Muscle of back (tissue), 11 donors: ENCODE results near the gene KCNIP1. TPM values are rescaled to one million over a fixed set of nuclear protein-coding genes. Genes with fewer than 3 reads are reported as not detected.

Source experiments
- DNase-seq, 3 donors: peaks; one replicate each; pipeline versions ENCODE4 v3.0.0 to v3.0.0-alpha.2; 2013
- polyA plus RNA-seq, 10 donors: library from polyadenylated mRNA; unstranded; fragments of 120-200 nt; gene quantifications; one replicate each; pipeline ENCODE4 v1.2.1, GENCODE V29; 2013; ENCODE audit not compliant: insufficient read length in 10 of 10

The KCNIP1 gene
- polyA plus RNA-seq, 10 donors = 3.3 to 5.9 (median 5.1) TPM

DNA sequence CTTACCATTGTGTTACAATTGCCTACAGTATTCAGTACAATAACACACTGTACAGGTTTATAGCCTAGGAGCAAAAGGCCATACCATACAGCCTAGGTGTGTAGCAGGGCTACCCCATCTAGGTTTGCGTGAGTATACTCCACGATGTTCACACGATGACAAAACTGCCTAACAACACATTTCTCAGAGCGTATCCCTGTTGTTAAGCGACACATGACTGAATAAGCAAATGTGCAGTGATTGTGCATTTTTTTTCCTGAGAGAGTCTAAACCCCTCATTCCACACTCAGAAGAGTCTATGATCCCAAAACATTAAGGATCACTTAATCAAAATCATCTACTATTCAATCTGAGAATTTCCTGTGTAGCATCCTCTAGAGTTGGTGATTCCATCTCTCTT is 211.3 kb downstream of the KCNIP1 start:
- DNase-seq = no peak

- DNase-seq = no peak
Observed at GRCh38 chr5:170716396-170716795, 212.6 kb downstream of the KCNIP1 start.

DNA sequence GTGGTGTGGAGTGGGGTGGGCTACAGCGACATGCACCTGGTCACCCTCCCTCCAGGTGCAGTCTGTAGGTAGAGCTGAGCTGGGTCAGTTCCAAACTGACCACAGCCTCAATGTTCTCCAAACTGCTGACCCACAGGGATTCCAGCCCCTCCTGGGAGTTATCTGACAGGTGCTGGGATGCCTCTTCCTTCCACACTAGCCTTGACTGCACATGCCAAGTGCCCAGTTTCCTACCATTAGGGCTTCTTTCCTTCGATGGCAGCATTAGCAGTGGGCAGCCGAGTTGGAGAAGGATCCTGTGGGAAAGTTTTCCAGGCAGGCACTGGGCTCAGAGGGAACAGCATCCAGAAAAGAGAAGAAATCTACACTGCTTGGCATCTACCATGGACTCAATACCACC is 215.7 kb downstream of the KCNIP1 start:
- no peak for DNase-seq

DNA sequence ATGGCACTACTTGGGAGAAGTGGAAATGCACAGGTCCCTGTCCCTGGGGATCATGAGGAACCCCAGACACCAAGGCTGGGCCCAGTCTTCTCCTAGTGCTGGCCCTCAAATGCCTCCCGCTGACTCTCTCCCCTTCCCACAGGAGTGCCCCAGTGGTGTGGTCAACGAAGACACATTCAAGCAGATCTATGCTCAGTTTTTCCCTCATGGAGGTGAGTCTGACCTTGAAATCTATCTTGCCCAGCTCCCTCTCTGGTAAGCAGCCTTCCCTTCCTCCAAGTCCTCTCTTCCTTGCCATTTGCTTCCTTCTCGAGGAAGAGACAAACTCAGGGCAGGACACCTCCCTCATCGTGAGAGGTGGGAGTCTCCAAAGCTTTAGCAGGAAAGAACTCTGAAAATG is 216.4 kb downstream of the KCNIP1 start:
- no peak for DNase-seq

DNA sequence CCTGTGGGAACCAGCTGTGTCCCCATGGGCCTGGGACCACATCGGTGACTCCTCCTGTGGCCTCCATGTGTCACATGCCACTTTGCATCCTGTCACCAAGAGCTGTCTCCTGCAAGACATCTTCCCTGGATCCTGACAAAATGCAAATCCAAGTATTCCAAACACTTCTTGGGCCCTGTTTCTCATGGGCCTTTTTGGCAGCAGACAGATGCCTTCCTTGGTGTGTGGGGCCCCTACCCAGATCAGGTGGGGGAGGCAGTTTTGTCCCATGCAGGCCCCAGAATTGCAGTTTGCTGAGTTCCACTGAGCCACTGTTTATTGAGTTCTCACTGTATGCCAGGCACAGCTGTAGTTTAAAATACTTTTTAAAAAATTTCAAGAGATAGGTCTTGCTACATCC is 217.2 kb downstream of the KCNIP1 start:
- DNase-seq = no peak

DNA sequence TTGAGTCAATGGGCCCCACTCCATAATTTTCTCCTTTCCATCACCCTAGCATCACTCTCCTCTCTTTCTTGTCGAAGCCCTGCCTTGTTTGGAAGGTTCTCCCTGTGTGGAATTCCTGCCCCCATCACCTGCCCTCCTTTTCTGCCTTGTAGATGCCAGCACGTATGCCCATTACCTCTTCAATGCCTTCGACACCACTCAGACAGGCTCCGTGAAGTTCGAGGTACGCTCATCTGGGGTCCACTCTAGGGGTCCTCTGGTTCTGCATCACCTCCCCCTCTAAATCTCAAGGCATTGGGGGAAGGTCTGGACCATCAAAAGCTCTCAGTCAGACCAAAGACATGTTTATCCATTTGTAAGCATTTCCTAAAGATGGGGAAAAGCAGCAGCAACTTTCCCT is 217.9 kb downstream of the KCNIP1 start:
- DNase-seq = no peak

DNA sequence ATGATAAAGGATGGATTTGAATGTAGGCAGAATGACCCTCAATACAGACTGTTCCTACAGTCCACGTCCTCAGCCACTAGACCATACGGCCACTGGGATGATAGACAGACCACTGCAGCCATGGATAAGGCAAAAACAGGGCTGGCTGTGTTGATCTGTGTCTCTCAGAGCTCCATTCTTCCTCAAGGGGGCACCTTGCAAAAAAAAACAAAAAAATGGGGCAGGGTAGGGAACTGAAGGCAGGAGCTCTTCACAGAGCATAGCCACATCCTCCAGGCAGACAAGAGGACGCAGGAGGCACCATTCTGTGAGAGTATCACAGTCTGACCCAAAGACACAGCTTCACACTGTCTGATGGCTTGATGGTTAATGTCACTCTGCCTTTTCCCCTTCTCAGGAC is 218.5 kb downstream of the KCNIP1 start:
- DNase-seq = no peak

GRCh38 chr5:170731052-170731451 is 227.2 kb downstream of the KCNIP1 start:
- DNase-seq = no peak

DNA sequence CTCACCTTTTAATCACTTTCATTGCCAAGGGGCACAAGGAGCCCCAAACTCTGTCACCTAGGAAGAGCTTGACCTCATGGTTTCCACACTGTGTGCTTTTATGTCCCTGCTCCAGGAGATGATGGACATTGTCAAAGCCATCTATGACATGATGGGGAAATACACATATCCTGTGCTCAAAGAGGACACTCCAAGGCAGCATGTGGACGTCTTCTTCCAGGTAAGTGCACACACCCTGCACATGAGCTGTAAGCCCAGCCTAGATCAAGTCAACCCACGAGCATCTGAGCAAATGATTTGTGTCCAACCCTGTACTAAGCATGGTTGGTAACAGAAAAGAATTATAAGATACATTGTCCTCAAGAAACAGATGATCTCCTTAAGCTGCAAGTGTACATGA is 228.9 kb downstream of the KCNIP1 start:
- DNase-seq = no peak

DNA sequence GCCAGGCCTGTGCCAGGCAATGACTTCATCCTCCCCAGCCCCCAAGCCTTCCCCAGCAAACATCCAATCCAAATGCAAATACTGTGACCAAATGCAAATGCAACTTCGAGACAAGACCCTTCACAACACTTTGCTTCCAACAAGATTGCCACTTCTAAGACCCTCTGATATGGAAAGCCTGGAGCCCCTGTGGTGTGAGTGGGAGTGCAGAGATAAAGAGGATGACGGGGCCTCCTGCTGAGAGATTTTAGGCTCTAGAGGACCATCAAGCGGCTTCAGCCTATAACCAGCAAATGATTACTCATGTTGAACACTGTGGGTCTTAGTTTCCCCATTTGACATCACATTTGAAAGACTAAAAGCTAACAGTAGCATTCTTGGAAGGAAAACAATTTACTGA is 233.1 kb downstream of the KCNIP1 start:
- no peak for DNase-seq

DNA sequence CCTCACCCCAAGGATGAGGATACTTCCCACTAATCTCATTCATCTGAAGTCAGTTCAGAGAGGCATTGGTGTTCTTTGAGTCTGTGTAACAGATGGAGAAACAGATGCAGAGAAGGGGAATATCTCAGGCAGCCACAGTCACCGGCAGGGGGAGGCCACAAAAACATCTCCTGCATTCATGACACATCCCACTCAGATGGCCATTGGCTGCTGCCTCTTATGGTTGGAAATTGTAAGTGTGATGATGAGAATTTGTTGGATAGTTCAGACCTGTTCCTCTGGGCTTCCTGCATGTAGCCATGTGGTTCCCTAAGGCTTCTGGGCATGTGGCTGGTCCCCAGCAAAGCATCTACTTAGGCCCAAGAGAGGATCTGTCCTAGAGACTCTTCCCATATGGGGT is 233.8 kb downstream of the KCNIP1 start:
- no peak for DNase-seq

- DNase-seq = no peak
Observed at GRCh38 chr5:170738840-170739239, 235.0 kb downstream of the KCNIP1 start.

DNA sequence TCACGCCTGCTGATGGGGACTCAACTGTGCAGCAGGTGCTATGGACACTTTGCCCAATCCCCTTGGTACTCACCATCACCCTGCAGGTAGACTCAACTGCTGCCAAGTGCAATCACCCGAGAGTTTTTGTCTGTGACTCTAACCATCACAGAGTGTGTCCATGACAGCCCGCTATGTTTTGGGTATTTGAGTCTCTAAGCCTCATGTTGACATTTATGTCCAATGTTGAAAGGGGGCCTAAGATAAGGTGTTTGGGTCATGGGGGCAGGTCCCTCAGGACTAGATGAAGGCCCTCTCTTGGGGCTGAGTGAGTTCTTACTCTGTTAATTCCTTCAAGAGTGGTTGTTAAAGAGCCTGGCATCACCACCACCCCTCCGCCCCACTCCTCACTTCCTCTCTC is 235.6 kb downstream of the KCNIP1 start:
- no peak for DNase-seq

DNA sequence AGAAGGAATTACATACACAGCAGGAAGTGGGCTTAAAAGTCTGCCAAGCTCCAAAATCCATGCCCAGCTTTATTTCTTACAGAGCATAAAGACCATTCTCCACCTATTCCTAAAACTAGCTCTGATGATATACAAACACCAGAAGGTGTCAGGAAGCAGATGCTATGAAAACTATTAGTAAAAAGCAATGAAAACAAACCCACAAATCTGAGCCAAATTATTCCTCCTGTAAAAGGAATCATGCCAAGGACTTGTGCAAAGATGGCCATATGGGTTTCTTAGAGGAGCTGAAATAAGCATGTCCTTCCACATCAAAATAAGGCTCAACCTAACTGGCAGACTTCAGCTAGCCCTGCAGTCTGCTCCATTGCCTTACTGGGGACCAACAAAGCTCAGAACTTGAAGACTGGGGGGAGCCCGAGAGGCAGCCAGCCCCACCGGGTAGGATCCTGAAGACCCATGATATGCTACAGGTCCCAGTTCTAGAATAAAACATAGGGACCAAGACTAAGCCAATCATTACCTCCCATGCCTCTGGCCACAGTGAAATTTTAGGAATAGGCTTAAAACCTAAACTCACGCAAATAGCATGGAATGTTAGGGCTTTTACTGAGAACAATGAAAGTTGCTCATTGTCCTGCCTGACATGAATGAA is 236.9 kb downstream of the KCNIP1 start:
- no peak for DNase-seq

- no peak for DNase-seq
Observed at GRCh38 chr5:170741801-170742200, 238.0 kb downstream of the KCNIP1 start.

DNA sequence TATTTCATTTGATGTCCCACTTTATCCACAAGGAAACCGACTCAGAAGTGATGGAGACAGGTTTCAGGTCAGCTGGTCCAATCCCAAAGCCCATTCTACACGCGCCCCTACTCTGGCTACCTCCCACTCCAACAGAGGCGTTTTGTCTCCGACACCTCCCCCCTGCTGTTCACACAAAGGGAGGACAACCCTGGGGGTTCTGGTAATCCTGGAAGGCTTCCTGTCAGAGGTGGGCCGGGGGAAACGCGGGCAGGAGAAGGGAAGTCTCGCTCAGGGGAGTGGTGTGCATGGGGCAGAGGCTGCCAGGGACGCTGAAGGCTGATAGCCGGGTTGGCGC is 240.0 kb downstream of the KCNIP1 start:
- DNase-seq = no peak

GRCh38 chr5:170745481-170746071 is 241.8 kb downstream of the KCNIP1 start:
- peak in 1 of 3 donors; percentile 53 for DNase-seq

DNA sequence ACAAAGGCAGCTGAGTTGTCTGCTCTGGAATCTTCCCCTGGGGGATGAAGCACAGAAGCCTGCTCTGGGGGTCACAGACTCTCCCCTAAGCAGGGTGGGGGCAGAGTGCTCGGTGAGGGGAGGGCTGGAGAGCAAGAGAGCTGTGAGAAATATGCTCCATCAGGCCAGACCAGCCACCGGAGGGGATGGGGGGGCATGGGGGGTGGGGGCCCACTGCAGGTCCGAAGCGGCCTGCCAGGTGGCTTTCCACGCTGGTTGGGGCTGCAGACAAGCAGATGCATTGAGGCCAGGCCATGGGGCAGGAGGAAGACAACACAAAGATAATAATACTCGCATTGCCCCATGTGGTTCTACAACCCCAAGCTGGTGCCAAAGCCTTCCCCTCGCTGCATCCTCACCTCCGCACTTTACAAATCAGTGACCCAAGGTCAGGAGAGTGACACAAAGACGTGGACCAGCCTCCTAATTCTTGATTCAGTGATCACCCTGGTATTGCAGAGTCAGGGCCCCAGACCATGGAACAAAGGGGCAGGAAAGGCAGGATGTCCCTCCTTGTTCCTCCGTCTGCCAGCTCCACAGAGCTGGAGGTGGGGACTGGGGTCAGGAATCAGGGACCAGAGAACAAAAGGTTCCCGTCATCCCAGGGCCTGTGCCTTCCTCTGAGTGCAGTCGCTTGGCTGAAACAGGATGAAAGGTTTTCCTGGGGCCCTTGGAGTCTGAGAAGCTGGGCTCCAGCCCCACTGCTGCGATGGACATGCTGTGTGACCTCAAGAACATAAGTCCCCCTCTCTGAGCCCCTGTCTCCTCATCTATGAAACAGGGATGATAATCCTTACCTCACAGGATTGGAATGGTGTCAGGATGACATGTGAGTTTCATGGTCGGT is 242.5 kb downstream of the KCNIP1 start:
- no peak for DNase-seq

GRCh38 chr5:170746961-170747340 is 243.1 kb downstream of the KCNIP1 start:
- DNase-seq = no peak

DNA sequence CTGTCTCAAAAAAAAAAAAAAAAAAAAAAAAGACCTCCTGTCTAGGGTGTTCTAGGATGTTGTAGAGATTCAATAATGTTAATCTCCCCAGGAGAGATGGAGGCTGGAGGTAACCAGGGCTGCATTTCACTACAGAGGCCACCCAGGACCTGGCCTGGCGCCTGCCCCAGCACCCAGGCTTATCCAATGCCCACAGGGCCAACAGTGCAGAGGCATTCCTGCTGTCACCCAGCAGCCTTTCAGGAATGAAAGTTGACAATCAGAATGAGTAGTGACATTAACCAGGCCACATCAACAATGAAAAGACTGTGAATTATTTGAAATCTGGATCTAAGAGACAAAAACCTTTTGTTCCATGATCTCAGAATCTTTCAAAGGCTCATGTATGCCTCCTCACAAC is 243.5 kb downstream of the KCNIP1 start:
- no peak for DNase-seq

DNA sequence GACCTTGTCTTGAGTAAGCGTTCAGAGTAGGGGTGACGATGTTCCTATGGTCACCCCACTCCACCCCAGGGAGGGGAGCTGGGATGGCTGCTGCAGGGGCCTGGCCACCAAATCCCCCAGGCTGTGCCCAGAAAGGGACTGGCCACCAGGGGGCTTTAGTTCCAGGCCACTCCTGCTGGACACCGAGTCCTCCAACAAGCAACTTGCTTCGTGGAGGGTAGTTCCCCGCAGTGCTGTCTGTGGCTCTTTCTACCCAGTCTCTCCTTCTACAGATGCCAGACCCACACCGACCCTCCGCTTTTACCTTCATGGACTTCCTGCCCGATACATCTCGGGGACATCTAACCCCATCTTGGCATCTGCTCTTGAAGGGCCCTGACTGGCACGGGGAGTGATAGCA is 244.0 kb downstream of the KCNIP1 start:
- DNase-seq = no peak

GRCh38 chr5:170748951-170749471 is 245.2 kb downstream of the KCNIP1 start:
- DNase-seq = peak; percentile 31 to 89 (median 44)

DNA sequence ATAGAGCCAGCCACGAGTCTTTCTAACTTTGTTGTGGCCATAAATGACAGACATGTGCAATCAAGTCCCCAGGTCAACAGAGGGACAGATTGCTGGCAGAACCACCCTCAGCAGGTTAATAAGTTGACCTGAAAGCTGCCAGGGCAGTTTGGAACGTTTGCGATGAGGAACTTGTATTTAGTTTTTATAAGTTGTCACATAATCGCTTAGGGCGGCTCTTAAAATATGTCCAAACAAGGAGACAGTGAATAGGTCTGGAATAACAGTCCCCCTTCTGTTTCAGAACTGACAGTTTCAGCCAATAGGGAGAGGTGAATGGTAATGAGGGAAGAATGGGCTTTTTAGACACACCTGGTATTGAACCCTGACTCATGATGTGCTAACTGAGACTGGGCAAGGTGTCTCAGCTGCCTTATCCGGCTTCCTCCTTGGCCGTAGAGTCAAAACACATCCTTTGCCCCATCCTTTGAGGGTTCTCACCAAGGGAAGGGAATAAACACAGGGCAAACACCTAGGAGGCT is 246.2 kb downstream of the KCNIP1 start:
- DNase-seq = no peak
